ENCODE data around the gene PSMD12. TPM values are rescaled to one million over a fixed set of nuclear protein-coding genes. Genes with fewer than 3 reads are reported as not detected.

Gene PSMD12
- total RNA-seq, 1 experiment from 2014 or later: 93.1 TPM

GRCh38 chr17:67360880-67361279 lies 5.5 kb downstream of the PSMD12 start:
- H3K4me3 Mint-ChIP-seq (ENCODE audit: unreplicated experiment): no peak overlapping the region
- peaks cover 24% of the 10 kb centered on the region for H3K4me1 Mint-ChIP-seq (ENCODE audit: insufficient read depth, unreplicated experiment)
- peak; percentile 35 for DNase-seq (ENCODE audit: unreplicated experiment)
- TF ChIP-seq CTCF (IDR thresholded peaks at IDR 0.05; ENCODE audit: unreplicated experiment): no peak
- H3K9me3 Mint-ChIP-seq (ENCODE audit: unreplicated experiment): no peaks in the 10 kb centered on the region
- BruUV-seq (replicated peaks): no TSS peak
- intact Hi-C loops (cut with micrococcal nuclease): loop anchor here (10.0 kb wide), 2 partner anchors 116 to 646 kb away; partner anchors contain the start of gene HELZ
- peak overlapping the region; percentile 16 for H3K27ac Mint-ChIP-seq (ENCODE audit: low read depth, unreplicated experiment)
- CTCF ChIA-PET: interaction anchor here (0.6 to 2.4 kb wide), 2 partner anchors 18 to 41 kb away, joined by 4 to 8 read pairs; no protein-coding TSS in a partner anchor
- POLR2A ChIA-PET: interaction anchor here (0.8 to 0.9 kb wide), 3 partner anchors 15 to 81 kb away, joined by 3 to 4 read pairs (median 3); no protein-coding TSS in a partner anchor
- peaks cover 65% of the 10 kb centered on the region for H3K36me3 Mint-ChIP-seq (ENCODE audit: insufficient read depth, unreplicated experiment)
- no peaks in the 10 kb centered on the region for H3K27me3 Mint-ChIP-seq (ENCODE audit: insufficient read depth, unreplicated experiment)

GRCh38 chr17:67359960-67360791 lies 6.2 kb downstream of the PSMD12 start:
- H3K9me3 Mint-ChIP-seq (ENCODE audit: unreplicated experiment): no peaks in the 10 kb centered on the region
- no peak overlapping the region for H3K4me3 Mint-ChIP-seq (ENCODE audit: unreplicated experiment)
- H3K27ac Mint-ChIP-seq (ENCODE audit: low read depth, unreplicated experiment): peak overlapping the region; percentile 16
- H3K36me3 Mint-ChIP-seq (ENCODE audit: insufficient read depth, unreplicated experiment): peaks cover 72% of the 10 kb centered on the region
- POLR2A ChIA-PET: interaction anchor here (0.8 to 2.0 kb wide), 4 partner anchors 16 to 115 kb away, joined by 3 to 7 read pairs (median 4); partner anchors contain the start of gene HELZ
- intact Hi-C loops (cut with micrococcal nuclease): loop anchor here (10.0 kb wide), 2 partner anchors 115 to 645 kb away; partner anchors contain the start of gene HELZ
- CTCF ChIA-PET: interaction anchor here (0.6 kb wide), 1 partner anchor 270 kb away, joined by 4 read pairs; no protein-coding TSS in a partner anchor
- DNase-seq (ENCODE audit: unreplicated experiment): peak; percentile 38
- no peaks in the 10 kb centered on the region for H3K27me3 Mint-ChIP-seq (ENCODE audit: insufficient read depth, unreplicated experiment)
- H3K4me1 Mint-ChIP-seq (ENCODE audit: insufficient read depth, unreplicated experiment): peaks cover 17% of the 10 kb centered on the region
- peak; percentile 19 for TF ChIP-seq CTCF (IDR thresholded peaks at IDR 0.05; ENCODE audit: unreplicated experiment)
- no TSS peak for BruUV-seq (replicated peaks)

GRCh38 chr17:67358612-67359011 lies 7.8 kb downstream of the PSMD12 start:
- BruUV-seq (replicated peaks): no TSS peak
- no peak overlapping the region for H3K27ac Mint-ChIP-seq (ENCODE audit: low read depth, unreplicated experiment)

More at GRCh38 chr17:67358612-67359011, 7.8 kb downstream of the PSMD12 start:
- CTCF ChIA-PET: interaction anchor here (0.6 to 1.3 kb wide), 2 partner anchors 16 to 140 kb away, joined by 3 to 4 read pairs; no protein-coding TSS in a partner anchor
- POLR2A ChIA-PET: interaction anchor here (1.6 to 2.0 kb wide), 2 partner anchors 16 to 113 kb away, joined by 4 to 7 read pairs; partner anchors contain the start of gene HELZ
- Mint-ChIP-seq H3K27me3 (ENCODE audit: insufficient read depth, unreplicated experiment) (no peaks in the 10 kb centered on the region), H3K36me3 (ENCODE audit: insufficient read depth, unreplicated experiment) (peaks cover 85% of the 10 kb centered on the region), H3K4me1 (ENCODE audit: insufficient read depth, unreplicated experiment) (peaks cover 16% of the 10 kb centered on the region), H3K4me3 (ENCODE audit: unreplicated experiment) (no peak overlapping the region), H3K9me3 (ENCODE audit: unreplicated experiment) (no peaks in the 10 kb centered on the region)
- intact Hi-C loops (cut with micrococcal nuclease): no loop called here
- TF ChIP-seq CTCF (IDR thresholded peaks at IDR 0.05; ENCODE audit: unreplicated experiment): no peak
- no peak for DNase-seq (ENCODE audit: unreplicated experiment)

All from MCF 10A (cell line).